GM19025 (cell line): ENCODE measurements around the gene SLFN12.
"Not testable (repeated sequence)": the region's sequence is repeated elsewhere in the genome, so short reads cannot be mapped to it uniquely, and the experiment has no call there.

Experiments
- ATAC-seq: cut with Tn5 transposase; IDR thresholded peaks from one replicate; pipeline ENCODE4 v1.9.1; 2021; ENCODE audit warnings: mild to moderate bottlenecking, low read depth, moderate library complexity; ENCODE audit not compliant: unreplicated experiment

SLFN12 gene

DNA sequence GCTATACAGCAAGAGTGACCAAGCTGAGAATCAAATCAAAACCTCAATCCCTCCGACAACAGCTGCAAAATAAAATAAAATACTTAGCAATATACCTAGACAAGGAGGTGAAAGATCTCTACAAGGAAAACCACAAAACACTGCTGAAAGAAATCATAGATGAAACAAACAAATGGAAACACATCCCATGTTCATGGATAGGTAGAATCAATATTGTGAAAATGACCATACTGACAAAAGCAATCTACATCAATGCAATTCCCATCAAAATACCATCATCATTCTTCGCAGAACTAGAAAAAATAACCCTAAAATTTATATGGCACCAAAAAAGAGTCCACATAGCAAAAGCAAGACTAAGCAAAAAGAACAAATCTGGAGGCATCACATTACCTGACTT is 17.6 kb downstream of the SLFN12 start:
- not testable (repeated sequence) for ATAC-seq

DNA sequence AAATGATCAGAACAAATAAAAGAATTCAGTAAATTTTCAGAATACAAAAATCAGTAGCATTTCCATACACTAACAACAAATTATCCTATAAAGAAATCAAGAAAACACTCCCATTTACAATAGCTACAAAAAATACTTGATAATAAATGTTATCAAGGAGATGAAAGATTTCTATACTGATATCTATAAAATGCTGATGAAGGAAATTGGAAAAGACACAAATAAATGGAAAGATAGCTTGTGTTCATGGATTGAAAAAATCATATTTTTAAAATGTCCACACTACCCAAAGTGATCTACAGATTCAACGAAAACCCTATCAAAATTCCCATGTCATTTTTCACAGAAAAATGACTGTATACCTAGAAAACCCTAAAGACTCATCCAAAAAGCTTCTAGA is 18.1 kb downstream of the SLFN12 start:
- no peak for ATAC-seq

DNA sequence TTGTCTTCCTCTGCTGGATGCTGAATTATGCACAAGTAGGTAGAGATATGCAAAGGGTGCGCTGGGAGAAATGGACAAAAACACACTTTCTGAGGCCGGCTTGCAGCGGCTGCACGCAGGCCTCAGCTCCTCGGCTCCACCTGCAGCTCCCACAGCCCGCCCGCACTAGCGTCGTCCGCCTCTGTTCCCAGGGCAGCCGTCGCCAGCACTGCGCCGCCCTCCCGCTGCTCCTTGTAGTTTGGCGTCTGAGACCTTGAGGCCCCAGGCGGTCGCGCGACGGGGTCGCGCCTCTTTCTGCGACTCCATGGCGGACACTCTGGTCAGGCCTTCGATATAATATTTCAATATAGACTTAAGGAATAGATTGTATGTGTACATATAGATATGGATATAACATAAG is 24.8 kb downstream of the SLFN12 start:
- ATAC-seq: no peak

DNA sequence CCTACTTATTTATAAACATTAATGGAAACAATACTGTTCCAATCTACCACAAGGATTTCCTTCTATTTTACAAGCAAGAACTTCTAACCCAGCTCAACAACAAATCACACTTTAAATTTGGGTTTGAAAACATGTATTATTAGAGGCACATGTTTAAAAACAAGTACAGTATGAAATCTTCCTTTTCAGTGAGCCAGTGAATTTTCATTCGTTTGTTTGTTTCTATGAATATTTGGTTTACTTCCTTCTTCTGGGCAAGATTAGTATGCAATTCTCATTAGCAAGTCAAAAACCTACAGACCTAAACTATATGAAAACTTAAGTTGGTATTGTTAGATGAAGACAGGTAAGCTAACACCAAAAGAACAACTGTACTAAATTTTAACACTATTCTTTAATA is 25.7 kb downstream of the SLFN12 start:
- no peak for ATAC-seq

DNA sequence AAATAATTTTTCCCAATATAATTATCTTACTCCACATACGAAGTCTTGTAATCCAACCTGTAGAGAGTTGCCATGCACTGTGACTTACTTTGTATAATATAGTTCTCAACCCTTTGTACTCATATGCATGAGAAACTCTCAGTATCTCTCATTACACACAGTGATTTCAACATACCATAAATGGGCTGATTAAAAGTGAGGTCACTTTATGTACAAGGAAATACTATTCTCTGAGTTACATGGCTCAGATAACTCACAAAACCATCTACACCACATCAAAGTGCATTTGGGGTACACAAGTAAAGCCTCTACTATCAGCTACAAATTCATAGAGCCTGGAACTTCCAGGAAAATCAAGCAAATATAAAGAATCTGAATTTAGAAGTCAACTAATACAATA is 27.9 kb downstream of the SLFN12 start:
- no peak for ATAC-seq

DNA sequence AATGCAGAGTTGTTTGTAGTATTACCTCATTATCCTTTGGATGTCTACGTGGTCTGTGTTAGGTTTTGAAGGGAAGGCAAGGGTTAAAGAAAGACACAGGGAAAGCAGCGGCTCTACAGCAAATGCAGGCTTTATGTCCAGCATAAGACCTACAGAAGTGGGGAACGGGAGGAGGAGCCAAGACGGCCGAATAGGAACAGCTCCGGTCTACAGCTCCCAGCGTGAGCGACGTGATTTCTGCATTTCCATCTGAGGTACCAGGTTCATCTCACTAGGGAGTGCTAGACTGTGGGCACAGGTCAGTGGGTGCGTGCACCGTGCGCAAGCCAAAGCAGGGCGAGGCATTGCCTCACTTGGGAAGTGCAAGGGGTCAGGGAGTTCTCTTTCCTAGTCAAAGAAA is 38.5 kb downstream of the SLFN12 start:
- not testable (repeated sequence) for ATAC-seq

DNA sequence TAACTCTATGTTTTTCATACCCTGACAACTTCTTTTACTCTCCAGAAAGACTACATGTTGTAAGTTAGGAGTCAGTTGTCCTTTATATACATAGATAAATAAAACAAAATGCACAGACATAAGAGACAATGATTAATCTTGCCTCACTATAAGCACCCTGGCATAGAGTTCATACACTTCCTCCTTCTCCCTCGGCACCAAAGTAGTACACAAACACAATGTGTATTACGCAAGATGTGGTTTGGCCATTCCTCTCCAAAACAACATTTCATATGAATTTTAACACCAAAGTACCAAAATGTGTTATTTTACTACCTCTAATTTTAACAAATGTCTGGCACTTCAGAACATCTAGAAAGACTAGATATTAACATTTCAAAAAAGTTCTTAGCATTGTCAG is 41.6 kb downstream of the SLFN12 start:
- no peak for ATAC-seq

DNA sequence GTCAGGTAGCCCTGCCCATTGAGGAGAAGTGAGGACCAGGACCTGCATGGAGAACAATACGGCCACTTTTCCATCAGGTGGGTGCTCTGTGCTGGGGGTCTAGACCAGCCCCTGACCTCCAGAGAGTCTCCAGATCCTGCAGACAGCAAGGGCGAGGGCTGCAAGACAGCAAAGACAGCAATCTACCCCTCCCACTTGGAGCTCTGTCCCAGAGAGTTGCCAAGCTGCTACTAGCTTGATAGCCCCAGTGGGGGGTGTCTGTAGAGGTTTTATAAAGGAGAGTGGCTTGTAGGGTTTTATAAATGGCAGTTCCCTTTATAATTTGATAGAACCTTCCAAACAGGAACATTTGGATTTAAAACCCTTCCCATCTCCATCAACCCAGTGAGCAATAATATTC is 42.1 kb downstream of the SLFN12 start:
- no peak for ATAC-seq

DNA sequence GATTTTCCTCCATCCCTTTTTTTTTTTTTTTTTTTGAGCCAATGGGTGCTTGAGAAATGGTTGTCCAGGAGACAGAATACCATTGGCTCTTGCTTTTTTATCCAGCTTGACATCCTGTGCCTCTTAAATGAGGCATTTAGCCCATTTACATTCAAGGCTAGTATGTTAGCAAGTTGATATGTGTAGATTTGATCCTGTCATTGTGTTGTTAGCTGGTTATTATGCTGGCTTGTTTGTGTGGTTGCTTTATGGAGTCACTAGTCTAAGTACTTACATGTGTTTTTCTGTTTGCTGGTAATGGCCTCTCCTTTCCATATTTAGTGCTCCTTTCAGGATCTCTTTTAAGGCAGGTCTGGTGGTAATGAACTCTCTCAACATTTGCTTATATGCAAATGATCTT is 44.8 kb downstream of the SLFN12 start:
- no peak for ATAC-seq

DNA sequence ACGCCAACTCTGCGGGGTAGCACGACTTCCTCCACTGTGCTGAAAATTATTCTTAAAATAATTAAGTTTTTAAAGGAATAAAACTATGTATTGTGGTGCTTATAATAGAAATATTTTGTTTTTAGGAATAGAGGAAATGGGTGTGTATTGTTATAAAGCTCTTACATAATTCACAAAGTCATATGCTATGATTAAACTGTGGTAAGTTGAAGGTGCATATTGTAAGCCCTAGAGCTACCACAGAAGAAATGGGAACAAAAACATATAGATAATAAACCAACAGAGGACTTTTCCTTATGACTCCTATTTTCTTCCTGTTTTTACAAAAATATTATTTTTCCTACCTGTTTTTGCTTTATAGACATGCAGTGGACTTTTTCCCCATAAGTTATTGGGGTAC is 54.6 kb downstream of the SLFN12 start:
- no peak for ATAC-seq

DNA sequence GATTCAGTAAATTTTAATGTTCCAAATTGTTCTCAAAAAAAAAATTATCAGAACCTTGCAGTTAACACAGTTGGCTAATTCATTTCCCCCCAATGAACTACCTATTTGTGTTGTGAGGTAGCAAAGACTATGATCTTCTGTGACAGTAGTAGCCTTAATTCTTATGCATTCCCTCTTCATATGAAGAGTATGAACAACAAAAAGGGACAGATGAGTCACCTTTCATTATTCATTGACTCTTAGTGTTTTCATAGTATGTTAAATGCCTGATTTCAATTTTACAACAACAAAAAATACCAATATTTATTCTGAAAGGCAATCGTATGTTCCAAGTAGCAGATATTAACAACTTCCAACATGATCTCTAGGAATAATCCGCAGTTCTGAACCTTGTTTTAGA is 55.2 kb downstream of the SLFN12 start:
- ATAC-seq: no peak

DNA sequence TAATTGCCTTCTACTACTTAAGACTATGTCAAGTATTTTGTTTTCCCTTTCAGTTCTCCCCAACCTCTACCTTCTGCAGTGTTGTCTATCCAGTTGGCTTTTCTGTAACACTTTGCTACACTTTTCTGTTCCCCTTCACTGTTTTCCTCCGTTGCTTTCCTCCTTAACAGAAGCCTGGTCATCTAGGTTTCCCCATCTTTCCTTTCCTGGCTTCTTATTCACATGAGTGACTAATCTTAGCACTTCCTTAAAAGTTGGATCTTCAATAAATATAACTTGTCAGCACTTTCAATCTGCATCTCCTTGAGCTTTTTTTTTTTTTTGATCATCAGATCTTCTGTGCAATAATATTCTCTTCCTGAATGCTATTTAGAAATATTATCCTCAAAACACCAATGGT is 56.1 kb downstream of the SLFN12 start:
- ATAC-seq: no peak

DNA sequence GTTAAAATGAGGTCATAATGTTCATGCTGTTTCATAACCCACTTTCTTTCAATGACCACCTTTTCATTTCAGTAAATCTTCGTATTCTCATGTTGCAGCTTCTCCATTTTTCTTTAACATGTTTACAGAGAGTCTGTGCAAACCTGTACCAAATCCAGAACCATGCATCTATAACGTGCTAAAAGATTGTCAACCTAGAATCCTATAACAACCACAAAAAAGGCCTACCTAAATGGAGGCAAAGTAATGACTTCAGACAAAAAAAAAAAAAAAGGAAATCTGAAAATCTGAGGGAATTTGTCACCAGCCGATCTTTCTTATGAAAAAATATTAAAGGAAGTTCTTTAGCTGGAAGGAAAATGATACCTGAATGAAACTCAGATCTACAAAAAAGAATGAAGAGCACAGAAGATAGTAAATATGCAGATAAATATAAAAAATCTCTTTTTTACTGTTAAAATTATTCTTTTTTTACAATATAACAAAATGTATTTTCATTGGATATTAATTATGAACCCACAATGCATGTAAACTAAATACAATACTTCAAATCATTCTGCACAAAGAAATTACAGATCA is 57.4 kb downstream of the SLFN12 start:
- ATAC-seq: no peak

DNA sequence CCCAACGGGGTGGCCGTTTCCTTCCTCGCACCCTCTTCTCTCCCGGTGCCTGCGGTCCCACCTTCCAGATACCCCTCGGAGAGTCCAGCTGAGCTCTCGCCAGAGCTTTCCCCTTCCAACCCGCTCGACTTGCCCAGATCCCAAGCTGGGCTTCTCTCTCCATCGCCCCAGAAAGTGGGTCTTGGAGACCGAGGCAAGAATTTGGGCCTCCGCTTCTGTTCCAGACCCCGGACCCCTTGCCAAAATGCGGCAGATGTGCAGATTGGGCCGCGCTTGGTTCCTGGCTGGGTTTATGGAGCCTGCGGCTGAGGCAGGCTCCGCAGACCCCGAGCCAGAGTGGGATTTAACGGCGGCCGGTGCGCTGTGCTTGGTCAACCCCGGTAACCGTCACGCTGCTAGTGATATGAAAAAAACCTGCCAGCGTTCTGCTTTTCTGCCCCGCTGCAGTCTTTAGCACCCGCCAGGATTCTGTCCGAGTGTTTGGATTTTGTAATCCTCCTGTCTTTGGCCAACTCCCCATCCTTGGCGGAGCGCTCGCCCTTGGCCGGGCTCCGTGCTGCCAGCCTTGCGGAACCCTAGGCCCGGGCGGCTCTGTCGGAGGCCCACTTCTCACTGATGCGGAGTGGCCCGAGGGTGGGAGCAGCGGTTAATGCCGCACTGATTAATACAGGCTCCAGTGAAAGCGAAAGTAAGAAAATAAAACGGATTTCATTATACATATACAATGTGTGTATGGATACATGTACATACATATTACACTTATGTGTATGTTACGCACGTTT is 58.1 kb downstream of the SLFN12 start:
- ATAC-seq: no peak

DNA sequence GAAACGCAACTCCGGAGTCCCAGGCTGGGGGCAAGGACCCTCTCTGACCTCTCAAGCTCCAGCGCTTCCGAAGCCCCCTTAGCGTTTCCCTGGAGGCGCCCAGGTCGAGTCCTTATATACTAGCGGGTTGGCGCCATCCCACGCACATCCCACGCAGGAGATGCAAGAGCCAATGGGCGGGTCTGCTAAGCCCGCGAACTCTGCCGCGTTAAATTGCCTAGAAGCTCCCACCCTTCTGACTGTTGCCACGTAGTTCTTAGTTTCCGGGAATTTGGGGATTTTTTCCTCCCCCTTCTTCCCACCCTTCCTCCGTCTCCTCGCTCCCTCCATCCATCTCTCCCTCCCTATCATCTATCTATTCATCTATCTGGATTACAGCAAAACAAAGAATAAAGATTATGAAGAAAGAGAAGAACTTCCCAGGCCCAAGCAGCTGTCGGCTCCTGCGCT is 58.7 kb downstream of the SLFN12 start, which contains the start of gene SLFN11:
TSS of gene SLFN11 (minus strand) at position 88 of the 450 bp plus-strand sequence. CDS start 9,814 bp downstream, outside the sequence.
- no peak for ATAC-seq

DNA sequence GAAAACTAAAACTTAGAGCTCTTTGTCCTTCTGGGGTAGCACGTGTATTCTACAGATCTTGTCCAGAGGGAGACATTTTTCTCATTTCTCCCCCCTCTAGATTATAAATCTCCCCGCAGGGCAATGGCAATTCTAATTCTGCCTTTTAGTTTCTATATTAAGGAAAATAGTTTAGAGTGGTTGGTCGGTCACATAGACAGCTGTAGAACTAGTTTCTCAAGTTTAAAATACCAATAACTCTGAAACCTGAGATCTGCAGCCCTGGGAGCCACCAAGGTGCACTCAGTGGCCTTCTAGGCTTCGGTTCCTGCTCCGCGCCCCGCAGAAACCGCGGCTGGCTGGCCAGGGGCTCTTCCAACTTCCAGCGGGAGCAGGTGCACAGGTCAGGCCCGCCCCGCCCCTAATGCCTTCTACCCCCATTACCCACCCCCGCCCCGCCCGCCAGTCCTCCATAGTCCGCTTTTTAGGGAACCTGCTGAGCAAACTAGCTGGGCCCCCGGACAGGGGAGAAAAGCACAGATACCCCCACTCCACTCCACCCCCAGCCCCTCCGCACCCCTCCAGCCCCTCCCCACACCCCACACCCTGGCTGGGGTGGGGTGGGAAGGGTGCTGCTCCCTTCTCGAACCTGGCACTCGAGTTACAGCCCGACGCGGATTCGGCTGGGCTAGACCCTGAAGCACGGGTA is 59.3 kb downstream of the SLFN12 start:
- ATAC-seq: no peak

DNA sequence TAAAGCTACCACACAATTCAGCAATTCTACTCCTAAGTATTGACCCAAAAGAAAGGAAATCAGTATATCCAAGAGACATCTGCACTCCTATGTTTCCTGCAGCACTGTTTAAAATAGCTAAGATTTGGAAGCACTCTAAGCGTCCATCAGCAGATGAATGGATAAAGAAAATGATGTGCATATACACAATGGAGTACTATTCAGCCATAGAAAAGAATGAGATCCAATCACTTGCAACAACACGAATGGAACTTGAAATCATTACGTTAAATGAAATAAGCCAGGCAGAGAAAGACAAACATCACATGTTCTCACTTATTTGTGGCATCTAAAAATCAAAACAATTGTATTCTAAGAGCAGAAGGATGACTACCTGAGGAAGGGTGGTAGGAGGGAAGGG is 60.4 kb downstream of the SLFN12 start:
- no peak for ATAC-seq

DNA sequence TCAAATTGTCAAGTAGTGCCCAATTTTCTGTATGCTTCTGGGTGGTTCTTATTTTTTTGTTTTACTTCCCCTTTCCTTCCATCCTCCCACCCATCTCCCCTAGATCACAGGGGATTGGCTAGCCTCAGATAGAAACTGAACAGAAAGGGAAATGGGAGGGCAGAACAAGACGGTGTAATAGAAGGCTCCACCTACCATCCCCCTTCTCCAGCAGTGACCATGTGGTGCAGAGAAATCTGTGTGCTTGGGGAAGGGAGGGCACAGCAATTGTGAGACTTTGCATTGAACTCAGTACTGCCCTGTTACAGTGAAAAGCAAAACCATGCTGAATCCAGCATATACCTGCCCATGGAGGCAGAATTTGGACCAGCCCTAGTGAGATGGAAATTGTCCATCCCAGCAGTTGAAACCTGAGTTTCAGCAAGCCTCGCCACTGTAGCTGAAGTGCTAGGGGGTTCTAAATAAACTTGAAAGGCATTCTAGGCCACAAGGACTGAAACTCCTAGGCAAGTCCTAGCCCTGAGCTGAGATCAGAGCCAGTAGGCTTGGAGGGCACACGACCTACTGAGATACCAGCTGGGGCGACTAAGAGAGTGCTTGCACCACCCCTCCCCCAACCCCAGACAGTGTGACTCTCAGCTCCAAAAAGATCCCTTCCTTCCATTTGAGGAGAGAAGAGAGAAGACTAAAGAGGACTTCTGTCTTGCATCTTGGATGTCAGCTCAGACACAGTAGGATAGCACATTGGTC is 64.0 kb downstream of the SLFN12 start:
- peak; percentile 95 for ATAC-seq

DNA sequence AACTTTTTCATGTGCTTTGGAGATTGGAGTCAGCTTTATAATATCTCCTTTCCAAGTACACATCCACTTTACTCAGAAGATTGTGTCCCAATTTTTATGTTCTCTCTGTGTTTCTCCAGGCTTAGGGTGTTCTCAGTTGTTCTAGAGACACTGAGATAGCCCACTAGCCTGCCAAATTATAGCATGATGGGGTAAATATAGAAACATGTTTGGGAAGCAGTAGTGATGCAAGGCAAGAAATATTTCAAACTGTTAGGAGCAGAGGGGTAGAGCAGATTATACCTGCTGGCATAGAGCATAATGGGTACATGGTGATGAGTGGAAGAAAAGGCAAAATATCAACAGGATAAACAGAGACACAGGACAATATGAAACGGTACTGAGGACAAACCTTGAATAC is 71.3 kb downstream of the SLFN12 start:
- ATAC-seq: no peak
